Mesenchymal stem cell (in vitro differentiated cells and primary cell): ENCODE results near the gene KHK.

ENCODE experiments used
- DNase-seq: peaks from one replicate; pipeline ENCODE4 v3.0.0-alpha.2; 2013
- H2AFZ ChIP-seq: one replicate; pipeline ENCODE4 v1.6.1; 2013; ENCODE audit warnings: low read depth, mild to moderate bottlenecking, control low read depth, inconsistent platforms, low read length, moderate library complexity
- H2AK5ac ChIP-seq: 2 replicates; pipeline ENCODE4 v1.6.1; 2013; ENCODE audit warnings: low read length, moderate library complexity, mild to moderate bottlenecking, inconsistent platforms; ENCODE audit not compliant: severe bottlenecking
- H2BK120ac ChIP-seq: one replicate; pipeline ENCODE4 v1.6.1; 2013; ENCODE audit warnings: low read depth, mild to moderate bottlenecking, inconsistent platforms, low read length, moderate library complexity
- H2BK12ac ChIP-seq, 2 experiments: one replicate each; pipeline ENCODE4 v1.6.1; 2013; ENCODE audit warnings: inconsistent platforms in 2 of 2, low read length in 2 of 2, mild to moderate bottlenecking in 2 of 2, moderate library complexity in 2 of 2, control low read depth in 1 of 2
- H2BK15ac ChIP-seq: one replicate; pipeline ENCODE4 v1.6.1; 2013; ENCODE audit warnings: mild to moderate bottlenecking, low read depth, inconsistent platforms; ENCODE audit not compliant: poor library complexity, severe bottlenecking
- H2BK5ac ChIP-seq: 2 replicates; pipeline ENCODE4 v1.6.1; 2013; ENCODE audit warnings: low read depth, mild to moderate bottlenecking, low read length, control low read depth, inconsistent platforms; ENCODE audit not compliant: poor library complexity, severe bottlenecking
- H3K14ac ChIP-seq, 2 experiments: one replicate each; pipeline ENCODE4 v1.6.1; 2013; ENCODE audit warnings: inconsistent platforms in 2 of 2, low read length in 2 of 2, control low read depth in 1 of 2, mild to moderate bottlenecking in 1 of 2, moderate library complexity in 1 of 2
- H3K18ac ChIP-seq, 2 experiments: one replicate each; pipeline ENCODE4 v1.6.1; 2013; ENCODE audit warnings: inconsistent platforms in 2 of 2, low read length in 2 of 2, control low read depth in 1 of 2, low read depth in 1 of 2, mild to moderate bottlenecking in 1 of 2
- H3K23ac ChIP-seq, 2 experiments: one replicate each; pipeline ENCODE4 v1.6.1; 2013; ENCODE audit warnings: inconsistent platforms in 2 of 2, low read length in 2 of 2, mild to moderate bottlenecking in 2 of 2, moderate library complexity in 2 of 2, control low read depth in 1 of 2
- H3K27ac ChIP-seq: 2 replicates; pipeline ENCODE4 v1.5.1; 2013; ENCODE audit warnings: mild to moderate bottlenecking, moderate library complexity, low read length, control low read depth, inconsistent platforms; ENCODE audit not compliant: poor library complexity, severe bottlenecking
- H3K27me3 ChIP-seq, 2 experiments: 2 replicates each; pipeline versions ENCODE4 v1.6.1 to v1.7.0; 2013; ENCODE audit warnings: low read length in 2 of 2, mild to moderate bottlenecking in 2 of 2, moderate library complexity in 2 of 2, control low read depth in 1 of 2, inconsistent platforms in 1 of 2; ENCODE audit not compliant: control insufficient read depth in 1 of 2, insufficient read depth in 1 of 2
- H3K36me3 ChIP-seq, 2 experiments: 2 replicates each; pipeline versions ENCODE4 v1.6.1 to v1.7.0; 2013; ENCODE audit warnings: low read length in 2 of 2, control low read depth in 1 of 2, inconsistent platforms in 1 of 2, low read depth in 1 of 2, mild to moderate bottlenecking in 1 of 2; ENCODE audit not compliant: insufficient read depth in 2 of 2, control insufficient read depth in 1 of 2
- H3K4ac ChIP-seq, 2 experiments: one replicate each; pipeline ENCODE4 v1.6.1; 2013; ENCODE audit warnings: inconsistent platforms in 2 of 2, low read length in 2 of 2, mild to moderate bottlenecking in 2 of 2, moderate library complexity in 2 of 2, control low read depth in 1 of 2, low read depth in 1 of 2
- H3K4me1 ChIP-seq: 2 replicates; pipeline ENCODE4 v1.6.1; 2013; ENCODE audit warnings: low read depth, low read length, control low read depth; ENCODE audit not compliant: control insufficient read depth, insufficient read depth
- H3K4me2 ChIP-seq: 2 replicates; pipeline ENCODE4 v1.6.1; 2013; ENCODE audit warnings: low read length, mild to moderate bottlenecking, inconsistent platforms; ENCODE audit not compliant: poor library complexity, severe bottlenecking
- H3K4me3 ChIP-seq, 2 experiments: 2 replicates each; pipeline versions ENCODE4 v1.5.1 to v1.7.0; 2013; ENCODE audit warnings: low read length in 2 of 2, mild to moderate bottlenecking in 2 of 2, control low read depth in 1 of 2, low read depth in 1 of 2; ENCODE audit not compliant: insufficient read depth in 1 of 2
- H3K79me1 ChIP-seq: replicated peaks from 2 replicates; pipeline ENCODE4 v1.6.1; 2013; ENCODE audit warnings: mild to moderate bottlenecking, control low read depth, low read length, inconsistent platforms; ENCODE audit not compliant: poor library complexity, severe bottlenecking
- H3K9ac ChIP-seq: 2 replicates; pipeline ENCODE4 v1.7.0; 2013; ENCODE audit warnings: mild to moderate bottlenecking, low read length, moderate library complexity
- H3K9me3 ChIP-seq: 2 replicates; pipeline ENCODE4 v1.7.0; 2013; ENCODE audit warnings: mild to moderate bottlenecking, low read length; ENCODE audit not compliant: control insufficient read depth
- H4K8ac ChIP-seq: one replicate; pipeline ENCODE4 v1.6.1; 2013; ENCODE audit warnings: inconsistent platforms, mild to moderate bottlenecking, low read length, moderate library complexity
- H4K91ac ChIP-seq: one replicate; pipeline ENCODE4 v1.6.1; 2013; ENCODE audit warnings: mild to moderate bottlenecking, low read length, inconsistent platforms
- WGBS: methylation state at CpG from one replicate; pipeline ENCODE4 v1.1.7; 2013; ENCODE audit warnings: mixed read lengths; 5-methylcytosine and 5-hydroxymethylcytosine counted together

Gene KHK

DNA sequence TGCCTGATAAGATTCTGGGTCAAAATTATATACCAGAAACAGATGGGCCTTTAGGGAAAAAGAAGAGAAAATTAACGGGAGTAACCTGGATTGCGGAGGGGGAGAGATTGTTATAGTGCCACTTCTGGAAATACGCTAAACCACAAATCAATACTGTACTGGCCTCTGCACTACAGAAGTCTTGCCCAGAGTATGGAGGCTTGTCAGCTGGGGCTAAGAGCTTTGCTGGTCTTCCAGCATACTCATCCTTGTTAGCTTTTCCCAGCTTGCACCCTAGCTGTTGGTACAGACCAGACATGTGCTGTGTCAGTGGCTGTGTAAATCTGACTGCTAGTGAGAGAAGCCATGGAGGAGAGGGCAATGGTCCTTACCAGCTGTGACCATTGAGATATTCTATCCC, 26.2 kb upstream of the KHK start:
- no peak overlapping the region for H3K4me2 ChIP-seq
- H2BK120ac ChIP-seq = no peak overlapping the region
- no peak overlapping the region for H4K8ac ChIP-seq
- H2AK5ac ChIP-seq = no peak overlapping the region
- no peak overlapping the region for H3K14ac ChIP-seq
- H4K91ac ChIP-seq = no peak overlapping the region
- H3K4me1 ChIP-seq = no peaks in the 10 kb centered on the region
- H3K9me3 ChIP-seq = no peaks in the 10 kb centered on the region
- H3K79me1 ChIP-seq = peaks cover 18% of the 10 kb centered on the region
- DNase-seq = no peak
- no peak overlapping the region for H3K4ac ChIP-seq
- H3K27ac ChIP-seq = no peak overlapping the region
- no peak overlapping the region for H2AFZ ChIP-seq
- no peak overlapping the region for H3K4me3 ChIP-seq
- 100% methylated on average over 3 of the region's 3 CpGs for WGBS
- H3K36me3 ChIP-seq = peaks cover 39 to 65% of the 10 kb centered on the region in 2 experiments
- no peak overlapping the region for H3K18ac ChIP-seq
- no peak overlapping the region for H3K9ac ChIP-seq
- H3K23ac ChIP-seq = no peak overlapping the region
- H2BK15ac ChIP-seq = no peak overlapping the region
- no peak overlapping the region for H2BK12ac ChIP-seq
- no peak overlapping the region for H2BK5ac ChIP-seq
- no peaks in the 10 kb centered on the region for H3K27me3 ChIP-seq

DNA sequence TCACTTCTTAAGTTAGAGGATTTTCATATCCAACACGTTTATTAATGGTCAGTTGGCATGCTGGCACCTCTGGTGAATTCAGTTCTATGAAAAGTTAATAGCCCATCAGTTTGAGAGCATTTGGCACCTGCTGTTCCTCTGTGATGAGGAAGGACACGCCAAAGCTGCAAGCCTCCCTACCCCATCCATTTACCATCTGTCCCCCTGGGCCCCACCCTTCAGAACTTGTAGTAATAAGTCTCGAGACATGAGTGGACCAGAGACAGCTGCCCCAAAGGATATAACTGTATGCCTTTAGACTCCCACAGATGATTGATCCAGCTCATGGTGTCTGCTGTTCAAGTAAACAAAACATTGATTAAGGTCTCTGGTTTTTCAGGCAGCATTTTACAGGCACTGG, 21.4 kb upstream of the KHK start:
- WGBS = 100% methylated on average over 3 of the region's 3 CpGs

DNA sequence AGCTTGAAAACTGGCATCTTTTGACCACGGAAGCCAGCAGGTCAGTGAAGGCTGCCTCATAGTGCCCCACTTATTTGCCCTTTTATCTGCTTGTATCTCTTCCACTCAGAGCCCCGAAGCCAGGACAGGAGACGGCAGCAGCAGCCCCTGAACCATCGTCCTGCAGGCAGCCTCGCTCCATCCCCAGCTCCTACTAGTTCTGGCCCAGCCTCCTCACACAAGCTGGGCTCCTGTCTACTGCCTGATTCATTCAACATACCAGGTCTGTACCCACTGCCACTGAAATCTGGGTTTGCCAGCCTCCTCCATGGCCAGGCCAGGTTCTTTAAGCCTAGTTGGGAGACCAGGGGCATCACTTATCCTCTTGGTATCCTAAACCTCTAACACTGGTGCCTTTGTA, 19.2 kb upstream of the KHK start:
- H3K27ac ChIP-seq = no peak overlapping the region
- no peak for DNase-seq
- no peak overlapping the region for H4K8ac ChIP-seq
- no peak overlapping the region for H3K14ac ChIP-seq
- H4K91ac ChIP-seq = no peak overlapping the region
- 100% methylated on average over 5 of the region's 5 CpGs for WGBS
- H3K9me3 ChIP-seq = no peaks in the 10 kb centered on the region
- peaks cover 22% of the 10 kb centered on the region for H3K4me1 ChIP-seq
- H3K4me3 ChIP-seq = no peak overlapping the region
- H3K36me3 ChIP-seq = peaks cover 40 to 61% of the 10 kb centered on the region in 2 experiments
- H3K4ac ChIP-seq = no peak overlapping the region
- H2BK5ac ChIP-seq = no peak overlapping the region
- H2BK120ac ChIP-seq = no peak overlapping the region
- H3K18ac ChIP-seq = no peak overlapping the region
- peaks cover 24% of the 10 kb centered on the region for H3K79me1 ChIP-seq
- H2AFZ ChIP-seq = no peak overlapping the region
- H3K23ac ChIP-seq = no peak overlapping the region
- H2BK12ac ChIP-seq = no peak overlapping the region
- H3K4me2 ChIP-seq = no peak overlapping the region
- H3K27me3 ChIP-seq = no peaks in the 10 kb centered on the region
- no peak overlapping the region for H2BK15ac ChIP-seq
- no peak overlapping the region for H2AK5ac ChIP-seq
- H3K9ac ChIP-seq = no peak overlapping the region

More for the DNA sequence above, 21.4 kb upstream of the KHK start:
- H3K4ac ChIP-seq = no peak overlapping the region
- H2BK120ac ChIP-seq = no peak overlapping the region
- peaks cover 16% of the 10 kb centered on the region for H3K4me1 ChIP-seq
- H3K79me1 ChIP-seq = peaks cover 24% of the 10 kb centered on the region
- no peak overlapping the region for H2BK12ac ChIP-seq
- no peak overlapping the region for H3K4me2 ChIP-seq
- H4K91ac ChIP-seq = no peak overlapping the region
- H3K27ac ChIP-seq = no peak overlapping the region
- no peaks in the 10 kb centered on the region for H3K9me3 ChIP-seq
- H2BK5ac ChIP-seq = no peak overlapping the region
- H3K14ac ChIP-seq = no peak overlapping the region
- H3K4me3 ChIP-seq = no peak overlapping the region
- no peak overlapping the region for H2AK5ac ChIP-seq
- no peak overlapping the region for H2BK15ac ChIP-seq
- peaks cover 44 to 66% of the 10 kb centered on the region in 2 experiments for H3K36me3 ChIP-seq
- H3K23ac ChIP-seq = no peak overlapping the region
- no peaks in the 10 kb centered on the region for H3K27me3 ChIP-seq
- DNase-seq = no peak
- H2AFZ ChIP-seq = no peak overlapping the region
- no peak overlapping the region for H3K9ac ChIP-seq
- H3K18ac ChIP-seq = no peak overlapping the region
- H4K8ac ChIP-seq = no peak overlapping the region

GRCh38 chr2:27069436-27069835, 17.1 kb upstream of the KHK start:
- Histone ChIP-seq H3K36me3 (peaks cover 37 to 54% of the 10 kb centered on the region in 2 experiments), H2AK5ac (no peak overlapping the region), H2AFZ (no peak overlapping the region), H3K4me3 (peak overlapping the region in 1 of 2 experiments; percentile 100), H4K91ac (no peak overlapping the region), H3K14ac (no peak overlapping the region), H3K4me2 (peak overlapping the region; percentile 14), H2BK5ac (no peak overlapping the region), H3K27ac (no peak overlapping the region), H3K9me3 (no peaks in the 10 kb centered on the region), H2BK120ac (no peak overlapping the region), H3K18ac (no peak overlapping the region), H3K4ac (no peak overlapping the region), H2BK12ac (no peak overlapping the region), H3K79me1 (peaks cover 18% of the 10 kb centered on the region), H4K8ac (no peak overlapping the region), H3K9ac (peak overlapping the region; percentile 99), H3K4me1 (peaks cover 26% of the 10 kb centered on the region), H3K27me3 (no peaks in the 10 kb centered on the region), H3K23ac (no peak overlapping the region), H2BK15ac (no peak overlapping the region)
- WGBS = 98% methylated on average over 6 of the region's 6 CpGs
- no peak for DNase-seq
